ENCODE results near the gene HIKESHI.

Gene HIKESHI

GRCh38 chr11:86264649-86265048 is 37.4 kb upstream of the HIKESHI start:
- H3K27ac ChIP-seq: no peak overlapping the region
- TF ChIP-seq CTCF (conservative IDR thresholded peaks at IDR 0.05) (no peak), ZFX (IDR thresholded peaks at IDR 0.05) (no peak)

- TF ChIP-seq ZFX (IDR thresholded peaks at IDR 0.05): no peak
- no peak for TF ChIP-seq CTCF (conservative IDR thresholded peaks at IDR 0.05)
- no peak overlapping the region for H3K27ac ChIP-seq
Observed at GRCh38 chr11:86265194-86265593, 36.8 kb upstream of the HIKESHI start.

DNA sequence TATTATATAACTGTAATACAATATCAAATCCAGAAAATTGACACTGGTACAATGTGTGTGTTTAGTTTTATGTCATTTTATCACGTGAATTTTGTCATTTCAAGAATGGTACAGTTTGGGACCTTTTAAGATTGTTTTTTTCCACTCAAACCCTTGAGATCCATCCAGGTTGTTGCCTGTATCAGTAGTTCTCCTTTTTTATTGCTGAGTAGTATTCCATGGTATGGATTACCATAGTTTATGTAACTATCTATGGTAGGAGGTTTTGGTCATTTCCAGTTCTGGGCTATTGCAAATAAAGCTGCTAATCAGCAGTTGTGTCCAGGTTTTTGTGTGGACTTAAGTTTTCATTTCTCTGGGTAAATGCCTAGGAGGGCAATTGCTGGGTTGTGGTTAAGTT is 32.4 kb upstream of the HIKESHI start:
- TF ChIP-seq ZFX (IDR thresholded peaks at IDR 0.05) (no peak), CTCF (conservative IDR thresholded peaks at IDR 0.05) (no peak)
- no peak overlapping the region for H3K27ac ChIP-seq

GRCh38 chr11:86274503-86274902 is 27.5 kb upstream of the HIKESHI start:
- TF ChIP-seq ZFX (IDR thresholded peaks at IDR 0.05): no peak
- peak; percentile 12; the same call in 1 of the 2 replicates for TF ChIP-seq CTCF (conservative IDR thresholded peaks at IDR 0.05)
- peak overlapping the region; percentile 81 for H3K27ac ChIP-seq

DNA sequence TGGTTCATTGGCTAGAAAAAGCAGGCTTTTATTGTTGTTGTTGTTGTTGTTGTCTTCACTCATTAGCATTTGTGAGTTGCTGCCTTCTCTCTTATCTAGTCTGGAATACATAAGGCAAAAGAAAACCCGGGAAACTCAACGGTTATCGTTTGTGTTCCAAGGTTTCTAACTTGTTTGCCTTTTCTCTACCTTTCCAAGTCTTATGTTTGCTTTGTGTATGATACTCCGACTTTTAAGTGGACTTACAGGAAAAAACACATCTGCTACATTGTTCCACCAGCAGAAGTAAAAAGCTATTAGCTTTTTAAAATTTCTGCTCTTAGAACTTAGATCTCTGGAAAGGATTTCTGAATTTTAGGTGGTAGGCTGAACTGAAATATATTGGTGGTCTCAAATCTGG is 27.0 kb upstream of the HIKESHI start:
- TF ChIP-seq CTCF (conservative IDR thresholded peaks at IDR 0.05) (no peak), ZFX (IDR thresholded peaks at IDR 0.05) (no peak)
- H3K27ac ChIP-seq: peak overlapping the region; percentile 81

- no peak overlapping the region for H3K27ac ChIP-seq
- 0 out of 2 replicates have a peak, but pooled peaks have one; percentile 18 for TF ChIP-seq CTCF (conservative IDR thresholded peaks at IDR 0.05)
- TF ChIP-seq ZFX (IDR thresholded peaks at IDR 0.05): no peak
Observed at GRCh38 chr11:86275493-86276370, 26.3 kb upstream of the HIKESHI start.

DNA sequence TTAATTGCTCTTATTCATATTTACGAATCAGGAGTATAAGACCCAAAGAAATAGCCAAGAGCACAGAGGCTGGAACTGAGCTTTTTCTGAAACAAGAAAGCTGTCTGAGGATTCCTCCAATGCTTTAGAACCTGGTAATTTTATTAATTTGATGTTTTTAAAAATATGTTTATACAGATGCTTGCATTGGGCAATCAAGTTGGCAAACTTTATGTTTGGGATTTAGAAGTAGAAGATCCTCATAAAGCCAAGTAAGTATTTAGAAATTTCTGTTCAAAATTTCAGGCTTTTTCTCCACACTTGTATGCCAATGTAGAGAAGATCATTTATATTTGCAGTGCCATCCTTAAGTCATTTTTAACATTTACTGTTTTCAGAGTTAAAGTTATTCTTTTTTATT is 24.3 kb upstream of the HIKESHI start:
- no peak for TF ChIP-seq CTCF (conservative IDR thresholded peaks at IDR 0.05)
- no peak for TF ChIP-seq ZFX (IDR thresholded peaks at IDR 0.05)

More for the DNA sequence above, 24.3 kb upstream of the HIKESHI start:
- no peak overlapping the region for H3K27ac ChIP-seq
